Measurements from ENCODE around the gene NADK2. TPM values are rescaled to one million over a fixed set of nuclear protein-coding genes. Genes with fewer than 3 reads are reported as not detected.
"Not testable (repeated sequence)": the region's sequence is repeated elsewhere in the genome, so short reads cannot be mapped to it uniquely, and the experiment has no call there.

Gene NADK2
- total RNA-seq, 1 donor from 2014 or later: 15.4 TPM

GRCh38 chr5:36208786-36209185 lies 32.9 kb downstream of the NADK2 start:
- no peak for DNase-seq (ENCODE audit: low read depth in 2 of 2)

DNA sequence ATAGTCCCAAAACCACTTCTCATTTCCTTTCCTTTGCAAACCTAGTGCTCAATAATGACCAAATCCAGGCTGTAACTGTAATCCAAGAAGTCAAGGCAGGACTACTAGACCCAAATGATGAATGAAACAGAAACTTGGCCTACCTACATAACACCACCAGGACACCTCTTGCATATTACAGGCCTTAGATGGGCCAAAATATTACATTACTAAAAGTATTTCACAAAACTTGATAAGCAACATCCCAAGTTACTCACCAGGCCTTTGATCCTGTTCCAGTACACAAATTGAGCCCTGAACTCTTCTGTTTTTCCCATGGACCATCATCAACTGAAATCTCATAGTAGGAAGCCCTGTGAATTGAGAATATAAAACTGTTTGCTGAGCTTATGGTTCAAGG lies 34.8 kb downstream of the NADK2 start:
- DNase-seq (ENCODE audit: low read depth in 2 of 2): no peak

DNA sequence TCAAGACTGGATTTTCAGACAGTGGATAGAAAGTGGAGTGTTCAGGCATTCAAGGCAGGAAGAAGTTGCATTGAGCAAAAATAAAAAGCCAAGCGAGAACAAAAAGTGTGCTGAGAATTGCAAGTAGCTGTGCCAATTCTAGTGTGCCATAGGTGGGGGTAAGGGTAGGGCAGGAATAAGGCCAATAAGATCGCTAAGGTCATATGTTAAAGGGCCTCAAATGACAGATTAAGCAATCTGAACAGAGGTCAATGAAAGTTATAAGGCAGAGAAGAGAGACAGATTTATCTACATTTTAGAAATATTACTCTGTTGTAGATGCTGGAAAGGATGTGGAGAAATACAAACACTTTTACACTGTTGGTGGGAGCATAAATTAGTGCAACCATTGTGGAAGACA lies 36.4 kb downstream of the NADK2 start:
- no peak for DNase-seq (ENCODE audit: low read depth in 2 of 2)

DNA sequence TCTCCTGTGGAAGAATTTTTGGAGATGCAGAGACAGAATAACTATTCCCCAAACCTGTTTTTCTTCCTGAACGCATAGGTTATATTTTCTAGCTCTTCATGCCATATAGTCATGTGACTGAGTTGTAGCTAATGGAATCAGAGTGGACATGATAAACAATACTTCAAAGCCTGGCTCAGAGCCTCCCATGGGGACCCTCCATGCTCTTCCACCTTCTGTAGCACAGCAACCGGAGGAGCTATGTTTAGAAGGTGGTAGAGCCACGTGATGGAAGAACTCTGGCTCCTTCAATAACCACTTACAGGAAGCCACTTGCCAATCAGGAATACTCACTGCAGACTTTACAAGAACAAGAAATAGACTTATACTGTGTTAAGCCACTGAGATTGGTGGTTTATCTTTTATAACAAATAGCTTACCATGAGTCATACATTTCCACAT lies 39.2 kb downstream of the NADK2 start:
- DNase-seq (ENCODE audit: low read depth in 2 of 2): peak in 1 of 2 donors; percentile 29

DNA sequence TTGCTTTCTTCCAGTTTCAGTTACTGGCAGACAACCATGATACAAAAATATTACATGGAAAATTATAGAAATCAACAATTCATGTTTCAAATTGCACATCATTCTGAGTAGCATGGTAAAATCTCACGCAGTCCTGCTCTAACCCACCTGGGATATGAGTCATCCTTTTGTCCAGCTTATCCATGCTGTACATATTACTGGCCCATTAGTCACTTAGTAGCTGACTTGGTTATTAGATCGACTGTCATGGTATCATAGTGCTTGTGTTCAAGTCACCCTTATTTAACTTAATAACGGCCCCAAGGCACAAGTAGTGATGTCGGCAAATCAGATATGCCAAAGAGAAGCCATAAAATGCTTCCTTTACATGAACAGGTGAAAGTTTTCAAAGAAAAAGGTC lies 41.2 kb downstream of the NADK2 start:
- peak in 1 of 2 donors; percentile 46 for DNase-seq (ENCODE audit: low read depth in 2 of 2)

DNA sequence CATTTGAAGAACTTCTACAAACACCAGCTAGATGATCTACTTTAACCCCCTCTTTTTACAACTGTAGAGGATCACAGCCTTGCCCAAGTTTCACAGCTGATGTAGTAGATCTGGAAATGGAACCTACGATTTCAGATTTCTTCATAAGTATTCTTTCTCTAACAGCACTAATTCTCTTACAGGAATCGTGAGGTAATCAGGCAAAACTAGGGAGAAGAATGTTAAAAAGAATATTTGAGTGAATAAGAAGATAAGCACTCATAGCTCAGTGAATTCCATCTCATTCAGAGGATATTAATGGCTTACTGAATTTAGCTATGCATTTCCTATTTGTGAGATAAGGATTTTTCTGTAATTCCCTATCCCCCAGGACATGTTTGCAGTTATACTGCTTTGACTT lies 42.1 kb downstream of the NADK2 start:
- DNase-seq (ENCODE audit: low read depth in 2 of 2): no peak

GRCh38 chr5:36198783-36199182 lies 42.9 kb downstream of the NADK2 start:
- not testable (repeated sequence) for DNase-seq (ENCODE audit: low read depth in 2 of 2)

DNA sequence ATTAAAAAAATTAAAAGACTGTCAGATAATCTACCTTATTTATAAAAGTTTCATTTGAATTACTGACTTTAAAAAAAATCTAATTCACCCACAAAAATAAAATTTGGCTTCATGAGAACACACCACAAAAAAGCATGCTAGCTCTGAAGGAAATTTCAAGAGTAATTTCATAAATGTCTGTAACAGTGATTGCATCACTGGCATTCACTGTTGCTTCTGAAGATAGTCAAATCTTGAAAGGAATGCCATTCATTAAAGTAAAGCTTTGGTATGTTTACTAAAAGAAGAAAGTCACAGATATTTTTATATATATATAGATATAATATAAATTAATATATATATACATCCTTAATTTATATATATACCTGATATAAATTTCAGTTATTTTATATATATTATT lies 43.4 kb downstream of the NADK2 start:
- DNase-seq (ENCODE audit: low read depth in 2 of 2): no peak

GRCh38 chr5:36193746-36194145 lies 48.0 kb downstream of the NADK2 start:
- DNase-seq (ENCODE audit: low read depth in 2 of 2): no peak

GRCh38 chr5:36184408-36184807 lies 57.3 kb downstream of the NADK2 start:
- not testable (repeated sequence) for DNase-seq (ENCODE audit: low read depth in 2 of 2)

- DNase-seq (ENCODE audit: low read depth in 2 of 2): no peak
These were observed 60.0 kb downstream of the NADK2 start for GRCh38 chr5:36181774-36182173.

GRCh38 chr5:36180556-36181350 lies 61.0 kb downstream of the NADK2 start:
- no peak for DNase-seq (ENCODE audit: low read depth in 2 of 2)

DNA sequence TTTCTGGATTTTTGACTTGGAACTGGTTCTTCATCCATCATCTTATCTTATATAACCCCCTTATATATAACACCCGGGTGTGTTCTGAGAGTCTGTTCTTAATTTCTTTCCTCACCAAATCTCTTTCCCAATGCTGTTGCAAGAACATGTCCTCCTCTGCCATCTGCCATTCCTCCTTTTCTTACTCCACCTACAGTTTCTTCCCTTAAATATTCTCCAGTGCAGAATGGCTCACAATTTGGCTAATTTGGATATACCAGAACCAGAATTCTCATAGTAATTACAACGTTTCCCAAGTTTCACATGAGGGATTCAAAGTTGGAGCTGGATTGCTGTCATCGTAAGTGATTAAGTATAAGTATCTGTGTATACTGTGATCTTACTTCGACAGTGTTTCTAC lies 61.8 kb downstream of the NADK2 start:
- no peak for DNase-seq (ENCODE audit: low read depth in 2 of 2)

DNA sequence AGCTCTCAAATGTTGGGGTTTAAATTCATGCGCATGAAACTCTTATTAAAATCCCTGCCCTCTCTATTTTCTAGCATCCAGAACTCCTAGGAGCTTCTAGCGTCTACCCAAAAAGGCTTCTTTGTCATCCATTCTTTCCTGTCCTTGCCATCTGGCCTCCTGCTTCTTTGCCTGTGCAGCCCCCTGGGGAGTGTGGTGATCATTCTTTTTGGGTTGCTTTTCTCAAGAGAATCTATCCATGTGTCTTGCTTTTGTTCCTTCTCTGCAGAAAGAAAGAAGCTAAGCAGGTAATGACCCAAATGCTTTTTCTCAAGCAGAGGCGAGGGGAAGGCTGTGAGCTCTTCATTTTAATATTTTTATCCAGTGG lies 63.2 kb downstream of the NADK2 start:
- no peak for DNase-seq (ENCODE audit: low read depth in 2 of 2)

- peak; percentile 33 to 63 for DNase-seq (ENCODE audit: low read depth in 2 of 2)
These were observed 63.8 kb downstream of the NADK2 start for GRCh38 chr5:36177715-36178523.

DNA sequence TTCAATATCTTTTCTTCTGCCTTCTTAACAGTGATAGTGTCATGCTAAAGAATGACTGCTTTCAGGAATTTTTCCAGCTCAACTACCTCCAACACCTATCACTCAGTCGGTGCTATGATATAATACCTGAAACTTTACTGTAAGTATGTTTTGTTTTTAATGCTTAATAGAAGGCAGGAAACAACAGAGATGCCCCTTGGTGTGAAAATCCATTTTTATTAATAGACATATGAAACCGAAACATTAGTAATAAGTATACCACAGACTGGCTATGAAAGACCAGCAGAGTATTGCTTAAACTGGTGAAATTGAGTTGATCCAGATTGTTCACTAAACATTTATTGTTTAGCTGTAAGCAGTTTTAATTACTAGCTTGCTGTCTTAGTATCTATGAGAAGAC lies 64.6 kb downstream of the NADK2 start:
- DNase-seq (ENCODE audit: low read depth in 2 of 2): no peak

- no peak for DNase-seq (ENCODE audit: low read depth in 2 of 2)
These were observed 66.7 kb downstream of the NADK2 start for GRCh38 chr5:36175043-36175442.

DNA sequence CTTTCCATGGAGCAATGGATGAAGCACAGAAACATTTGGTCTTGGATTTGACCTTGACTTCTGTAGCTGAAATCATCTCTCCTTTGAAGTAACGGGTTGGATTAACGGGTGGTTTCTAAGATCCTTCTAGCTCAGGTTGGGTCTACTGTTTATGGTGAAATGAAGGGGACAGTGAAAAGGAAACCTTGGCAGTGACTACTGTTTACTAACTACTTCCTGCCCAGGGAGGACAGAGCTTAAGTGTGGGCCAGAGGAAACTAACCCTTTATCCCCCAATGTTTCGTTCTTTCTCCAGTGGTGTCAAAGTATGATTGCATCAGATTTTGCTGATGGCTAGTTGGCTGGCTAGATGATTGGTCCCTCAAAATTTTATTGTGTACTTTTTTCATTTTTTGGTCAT lies 67.6 kb downstream of the NADK2 start:
- DNase-seq (ENCODE audit: low read depth in 2 of 2): no peak

DNA sequence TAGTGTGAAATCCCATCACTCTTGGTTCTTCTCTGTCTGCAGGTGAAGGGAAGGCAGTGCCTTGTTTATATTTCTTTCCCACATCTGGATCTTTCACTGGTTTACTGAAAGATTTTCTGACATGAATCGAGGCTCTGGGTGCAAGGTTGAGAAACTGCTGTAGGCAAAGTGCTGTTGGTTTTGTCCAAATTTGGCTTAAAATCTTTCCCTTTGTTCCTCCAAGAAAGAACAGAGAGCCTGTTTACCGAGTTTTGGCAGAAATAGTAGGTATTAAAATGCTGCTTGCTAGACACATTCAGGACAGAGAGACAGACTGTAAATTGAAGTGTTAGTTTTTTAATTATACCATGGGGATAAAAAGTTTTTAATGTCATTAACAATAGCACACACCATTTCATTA lies 68.3 kb downstream of the NADK2 start:
- DNase-seq (ENCODE audit: low read depth in 2 of 2): no peak

- DNase-seq (ENCODE audit: low read depth in 2 of 2): no peak
These were observed 69.1 kb downstream of the NADK2 start for GRCh38 chr5:36172599-36172998.

GRCh38 chr5:36170832-36171424 lies 70.8 kb downstream of the NADK2 start:
- DNase-seq (ENCODE audit: low read depth in 2 of 2): no peak

- no peak for DNase-seq (ENCODE audit: low read depth in 2 of 2)
These were observed 73.0 kb downstream of the NADK2 start for GRCh38 chr5:36168737-36169136.

All from dermis microvascular lymphatic vessel endothelial cell (primary cell).